DMS79 treated with DMSO at 0.1 percent for 48 hours (cell line): Measurements from ENCODE around the gene F12.
"Not testable (repeated sequence)": the region's sequence is repeated elsewhere in the genome, so short reads cannot be mapped to it uniquely, and the experiment has no call there.

Source experiments
- DNase-seq: peaks from one replicate; lab custom pipeline; 2025; lab: John Stamatoyannopoulos, UW

F12 gene

DNA sequence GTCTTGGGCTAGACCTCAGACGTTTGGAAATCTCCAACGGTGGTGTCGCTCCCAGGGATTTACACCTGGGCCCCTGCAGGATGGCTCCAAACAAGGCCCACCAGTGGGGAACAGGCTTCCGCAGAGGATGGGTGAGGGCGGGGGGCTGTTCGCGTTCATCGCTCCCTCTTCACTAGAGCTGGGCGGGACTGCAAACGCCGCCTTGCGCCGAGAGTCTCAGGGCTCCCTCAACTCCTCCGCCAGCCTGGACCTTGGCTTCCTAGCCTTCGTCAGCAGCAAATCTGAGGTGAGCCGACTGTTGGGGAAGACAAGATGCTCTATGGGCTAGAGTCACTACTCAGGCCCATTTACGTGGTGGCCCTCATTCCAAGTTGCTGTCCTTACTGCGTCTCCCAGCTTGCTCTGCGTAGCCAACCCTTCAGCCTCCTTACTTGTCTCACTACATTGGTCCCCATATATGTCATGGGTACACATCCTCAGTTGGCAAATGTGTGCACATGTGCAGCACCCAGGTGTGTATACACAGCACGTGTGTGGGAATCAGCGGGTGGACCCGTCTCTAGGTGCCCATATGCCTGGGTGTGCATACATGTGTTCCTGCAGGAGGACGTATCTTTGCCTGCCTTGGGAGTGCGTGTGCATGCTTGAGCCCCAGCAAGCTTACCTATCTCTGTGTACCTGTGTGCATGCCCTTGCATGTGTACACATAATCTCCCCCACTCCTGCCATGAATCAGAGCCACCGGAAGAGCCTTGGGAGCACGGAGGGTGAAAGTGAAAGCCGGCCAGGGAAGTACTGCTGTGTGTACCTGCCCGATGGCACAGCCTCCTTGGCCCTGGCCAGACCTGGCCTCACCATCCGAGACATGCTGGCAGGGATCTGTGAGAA lies 41.1 kb downstream of the F12 start:
- no peak for DNase-seq

DNA sequence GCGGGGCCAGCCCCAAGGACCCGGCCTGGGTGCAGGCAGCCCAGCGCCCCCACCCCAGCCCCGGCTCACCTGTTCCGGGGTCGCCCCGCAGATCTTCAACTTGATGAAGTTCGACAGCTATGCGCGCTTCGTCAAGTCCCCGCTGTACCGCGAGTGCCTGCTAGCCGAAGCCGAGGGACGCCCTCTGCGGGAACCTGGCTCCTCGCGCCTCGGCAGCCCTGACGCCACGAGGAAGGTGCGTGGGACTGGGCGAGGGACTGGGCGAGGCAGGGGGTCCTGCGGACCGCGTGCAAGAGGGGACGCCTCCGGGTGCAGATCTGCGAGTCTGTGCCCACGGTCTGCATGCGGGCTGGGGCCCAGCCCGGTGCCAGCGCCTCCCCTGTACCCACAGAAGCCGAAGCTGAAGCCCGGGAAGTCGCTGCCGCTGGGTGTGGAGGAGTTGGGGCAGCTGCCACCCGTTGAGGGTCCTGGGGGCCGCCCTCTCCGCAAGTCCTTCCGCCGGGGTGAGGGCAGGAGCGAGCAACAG lies 42.0 kb downstream of the F12 start:
- DNase-seq, result no peak

DNA sequence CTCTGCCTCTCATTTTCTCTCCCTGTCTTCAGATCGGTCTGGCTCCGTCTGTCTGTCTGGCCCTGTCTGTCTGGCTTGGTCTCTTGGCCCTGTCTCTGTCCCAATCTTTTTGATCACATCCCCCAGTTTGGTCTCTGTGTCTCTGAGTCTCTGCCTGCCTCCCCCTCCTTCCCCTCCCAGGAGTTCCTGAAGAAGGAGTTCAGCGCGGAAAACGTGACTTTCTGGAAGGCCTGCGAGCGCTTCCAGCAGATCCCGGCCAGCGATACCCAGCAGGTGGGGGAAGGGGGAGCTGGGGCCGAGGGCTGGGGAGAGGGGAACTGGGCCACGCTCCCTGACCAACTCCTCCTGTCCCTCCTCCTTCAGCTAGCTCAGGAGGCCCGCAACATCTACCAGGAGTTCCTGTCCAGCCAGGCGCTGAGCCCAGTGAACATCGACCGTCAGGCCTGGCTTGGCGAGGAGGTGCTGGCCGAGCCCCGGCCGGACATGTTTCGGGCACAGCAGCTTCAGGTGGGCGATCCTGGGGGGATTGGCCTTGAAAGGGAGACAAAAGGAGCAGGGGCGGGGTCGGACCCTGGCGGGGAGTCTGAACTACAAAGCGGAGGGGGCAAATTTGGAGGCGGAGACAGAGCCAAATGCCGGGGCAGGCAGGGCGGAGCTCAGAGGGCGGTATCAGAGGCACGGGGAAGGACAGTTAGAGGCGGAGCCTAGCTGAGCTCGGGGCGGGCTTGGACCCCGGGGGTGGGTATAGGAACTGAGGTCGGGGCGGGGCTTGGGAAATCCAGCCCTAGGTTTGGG lies 42.6 kb downstream of the F12 start:
- no peak for DNase-seq

DNA sequence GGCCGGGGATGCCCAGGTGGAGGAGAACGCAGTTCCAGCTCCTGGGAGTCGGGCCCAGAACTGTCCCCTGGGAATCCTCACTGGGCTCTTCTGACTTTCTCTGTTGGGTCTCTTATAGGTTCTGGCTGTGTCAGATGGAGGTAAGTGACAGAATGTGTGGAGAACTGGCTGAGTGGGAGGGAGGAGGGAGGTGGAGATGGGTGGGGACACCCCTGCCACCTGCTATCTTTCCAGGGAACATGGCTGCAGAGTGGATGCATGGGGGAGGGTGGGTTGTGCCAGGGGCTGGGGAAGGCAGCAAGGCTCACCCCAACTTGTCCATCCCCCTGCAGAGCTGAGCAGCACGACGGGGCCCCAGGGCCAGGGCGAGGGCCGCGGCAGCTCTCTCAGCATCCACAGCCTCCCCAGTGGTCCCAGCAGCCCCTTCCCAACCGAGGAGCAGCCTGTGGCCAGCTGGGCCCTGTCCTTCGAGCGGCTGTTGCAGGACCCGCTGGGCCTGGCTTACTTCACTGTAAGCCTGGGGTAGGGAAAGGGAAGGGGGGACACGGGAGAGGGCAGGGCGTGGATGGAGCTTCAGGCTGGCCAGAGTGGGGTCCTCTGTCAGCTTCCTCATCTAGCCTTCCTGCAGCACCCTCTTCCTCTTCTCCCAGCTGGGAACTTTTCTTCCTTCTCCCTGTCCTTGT lies 43.4 kb downstream of the F12 start:
- DNase-seq, result no peak

DNA sequence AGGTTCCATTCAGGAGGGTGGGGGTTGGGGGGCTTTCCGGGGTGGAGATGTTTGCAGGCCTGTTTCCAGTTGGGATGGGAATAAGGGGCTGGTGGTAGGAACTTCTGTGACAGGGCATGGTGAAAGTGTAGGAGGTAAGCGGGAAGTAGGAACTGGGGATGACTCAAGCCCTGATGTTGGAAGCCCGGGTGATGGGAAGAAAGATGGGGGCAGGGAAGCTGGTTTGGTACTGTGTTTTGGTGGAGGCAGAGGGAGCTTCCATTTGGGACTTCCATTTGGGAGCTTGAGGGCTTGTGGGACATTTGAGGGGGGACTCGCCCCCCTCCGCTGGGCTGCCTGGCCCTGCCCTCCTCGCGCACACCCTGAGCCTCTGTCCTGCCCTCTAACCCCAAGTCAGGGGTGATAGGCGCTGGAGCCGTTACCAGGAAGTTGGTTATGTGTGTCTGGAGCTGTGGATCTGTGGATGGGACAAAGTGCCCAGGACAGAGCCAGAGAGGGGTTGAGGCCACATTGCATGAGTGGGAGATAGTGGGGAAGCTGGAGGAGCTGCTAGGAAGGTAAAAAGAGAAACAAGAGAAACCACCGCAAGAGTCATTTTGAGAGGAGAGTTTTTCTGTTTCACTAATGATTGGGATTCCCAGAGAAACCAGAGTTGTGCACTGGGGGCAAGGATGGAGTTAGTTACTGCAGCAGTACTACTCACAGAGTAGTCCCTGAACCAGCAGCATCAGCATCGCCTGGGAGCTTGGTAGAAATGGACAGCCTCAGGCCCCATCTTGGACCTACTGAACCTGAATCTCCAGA lies 45.0 kb downstream of the F12 start:
- no peak for DNase-seq

DNA sequence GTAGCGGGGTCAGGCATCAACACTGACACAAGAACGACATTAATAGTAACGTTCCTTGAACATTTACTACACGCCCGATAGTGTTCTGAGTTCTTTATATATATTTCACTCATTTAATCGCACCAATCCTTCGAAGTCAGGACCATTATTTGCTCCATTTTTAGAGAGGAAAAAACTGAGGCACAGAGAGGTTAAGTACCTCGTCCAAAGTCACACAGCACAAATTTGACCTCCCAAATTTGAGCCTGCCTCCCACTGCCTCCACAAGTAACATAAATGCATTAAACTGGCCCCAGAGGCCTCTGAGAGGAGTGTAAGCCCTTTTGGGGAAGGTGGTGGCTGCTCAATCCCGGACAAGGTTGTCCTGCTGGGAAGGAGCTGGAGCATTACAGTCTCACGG lies 45.8 kb downstream of the F12 start:
- DNase-seq, result no peak

DNA sequence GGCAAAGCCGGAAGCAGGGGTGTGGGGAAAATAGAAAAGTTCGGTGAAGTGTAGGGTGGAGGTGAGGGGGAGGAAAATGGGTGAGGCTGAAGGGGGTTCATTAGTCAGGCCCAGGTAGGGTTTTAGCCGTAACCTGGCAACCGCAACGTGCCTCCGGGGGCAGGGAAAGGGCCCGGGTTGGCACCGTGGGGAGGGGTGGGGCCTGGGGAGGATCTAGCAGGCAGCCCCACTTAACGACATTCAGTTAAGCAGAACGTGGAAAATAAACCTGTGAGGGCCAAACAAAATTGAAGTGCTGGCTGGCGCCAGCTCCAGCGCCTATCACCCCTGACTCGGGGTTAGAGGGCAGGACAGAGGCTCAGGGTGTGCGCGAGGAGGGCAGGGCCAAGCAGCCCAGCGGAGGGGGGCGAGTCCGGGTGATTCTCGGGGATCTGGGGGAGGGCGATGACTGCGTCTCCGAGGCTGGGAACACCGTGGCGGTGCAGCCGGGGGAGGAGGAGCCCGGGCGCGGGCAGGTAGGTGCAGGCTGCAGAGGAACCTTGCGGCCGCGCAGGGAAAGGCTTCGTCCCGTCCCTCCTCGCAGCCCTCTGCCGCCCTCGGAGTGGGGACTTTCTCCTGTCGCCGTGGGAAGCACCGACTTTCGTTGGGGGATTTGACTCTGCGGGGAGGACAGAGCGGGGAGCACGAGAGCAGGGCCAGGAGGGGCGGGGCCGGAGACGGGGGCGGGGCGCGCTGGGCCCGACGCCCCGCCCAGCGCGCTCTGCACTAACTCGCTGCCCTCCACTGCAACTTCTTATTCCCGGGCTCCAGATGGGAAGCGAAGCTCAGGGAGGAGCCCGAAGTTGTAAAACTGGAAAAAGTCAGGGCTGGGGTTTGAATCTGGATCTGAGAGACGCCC lies 46.5 kb downstream of the F12 start:
- DNase-seq, result peak; percentile 52

DNA sequence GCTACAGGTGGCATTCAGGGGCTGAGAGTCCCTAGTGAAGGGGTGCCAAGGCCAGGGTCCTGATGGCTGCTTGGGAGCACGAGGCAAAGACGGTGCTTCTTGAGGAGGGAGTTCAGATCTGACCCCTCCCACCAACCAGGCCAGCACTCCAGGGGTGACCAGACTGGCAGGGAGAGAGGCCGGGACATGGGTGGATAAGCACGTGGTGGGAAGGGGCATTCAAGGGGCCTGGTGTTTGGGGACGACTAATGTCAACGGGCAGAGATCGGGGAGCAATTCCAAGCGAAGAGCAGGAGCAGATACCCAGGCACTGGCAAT lies 47.1 kb downstream of the F12 start:
- DNase-seq, result no peak

DNA sequence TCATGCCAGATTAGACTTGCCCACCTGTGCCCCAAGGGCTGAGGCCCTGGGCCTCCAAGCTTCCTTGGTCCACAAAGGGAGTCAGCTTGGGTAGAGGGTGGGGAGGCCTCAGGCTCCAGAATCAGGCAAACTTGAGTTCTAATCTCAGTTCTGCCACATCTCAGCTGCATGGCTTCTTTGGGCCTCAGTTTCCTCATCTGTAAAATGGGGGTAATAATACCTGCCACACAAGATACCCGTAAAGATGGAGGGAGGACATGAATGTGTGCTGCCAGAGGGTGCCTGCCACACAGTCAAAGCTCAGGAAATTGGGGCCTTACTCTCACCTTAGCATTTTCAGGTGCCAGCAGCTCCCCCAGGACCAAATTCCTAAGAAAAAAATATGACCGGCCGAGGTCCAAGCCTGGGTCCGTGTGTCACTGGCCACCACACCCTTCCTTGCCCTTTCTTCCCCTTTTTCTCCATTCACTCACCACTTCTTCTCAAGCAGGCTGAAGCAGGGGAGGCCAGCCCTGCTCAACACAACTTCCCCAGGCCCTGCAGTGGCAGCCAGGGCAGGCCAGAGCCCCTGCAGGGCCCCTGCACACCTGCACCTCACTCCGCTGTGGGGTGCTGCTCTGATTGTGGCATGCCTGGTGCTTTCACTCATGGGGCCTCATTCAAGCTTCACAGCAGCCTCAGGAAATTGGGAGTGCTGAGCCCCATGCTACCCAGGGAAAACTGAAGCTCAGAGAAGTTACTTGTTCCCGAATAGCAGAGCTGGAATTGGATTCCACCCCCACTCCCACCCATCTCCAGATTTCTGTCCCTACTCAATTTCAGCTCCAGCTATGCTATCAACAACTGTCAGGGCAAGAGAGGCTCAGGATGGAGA lies 47.7 kb downstream of the F12 start:
- no peak for DNase-seq

DNA sequence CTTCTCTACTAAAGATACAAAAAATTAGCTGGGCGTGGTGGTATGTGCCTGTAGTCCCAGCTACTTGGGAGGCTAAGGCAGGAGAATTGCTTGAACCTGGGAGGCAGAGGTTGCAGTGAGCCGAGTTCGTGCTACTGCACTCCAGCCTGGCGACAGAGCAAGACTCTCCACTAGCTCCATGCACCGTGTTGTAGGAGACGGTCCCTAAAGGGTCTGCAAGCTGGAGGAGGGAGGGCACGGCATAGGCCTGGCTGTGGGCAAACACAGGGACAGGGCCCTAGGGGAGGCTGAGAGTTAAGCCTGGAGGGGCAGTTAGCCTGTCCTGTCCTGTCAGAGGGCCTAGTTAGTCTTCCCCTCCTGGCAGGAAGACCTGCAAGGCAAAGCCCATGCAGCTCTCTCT lies 48.6 kb downstream of the F12 start:
- DNase-seq, result not testable (repeated sequence)

DNA sequence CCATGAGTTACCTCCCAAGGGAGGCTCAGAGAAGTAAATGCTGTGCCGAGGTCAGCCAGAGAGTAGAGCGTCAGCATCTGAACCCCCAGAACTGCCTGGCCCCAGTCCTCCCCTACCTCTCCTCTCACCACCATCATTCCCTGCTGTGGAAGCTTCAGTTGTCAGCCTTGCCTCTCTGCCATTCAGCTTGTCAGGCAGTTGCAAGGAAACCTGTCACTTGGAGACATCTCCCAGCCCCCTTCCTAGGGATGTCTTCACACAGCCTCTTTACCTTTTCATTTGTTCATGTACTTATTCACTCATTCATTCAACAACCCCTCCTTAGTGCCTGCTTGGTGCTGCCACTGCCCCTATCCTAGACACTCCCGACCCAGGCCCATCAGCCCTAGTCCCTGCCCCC lies 49.5 kb downstream of the F12 start:
- DNase-seq, result no peak

DNA sequence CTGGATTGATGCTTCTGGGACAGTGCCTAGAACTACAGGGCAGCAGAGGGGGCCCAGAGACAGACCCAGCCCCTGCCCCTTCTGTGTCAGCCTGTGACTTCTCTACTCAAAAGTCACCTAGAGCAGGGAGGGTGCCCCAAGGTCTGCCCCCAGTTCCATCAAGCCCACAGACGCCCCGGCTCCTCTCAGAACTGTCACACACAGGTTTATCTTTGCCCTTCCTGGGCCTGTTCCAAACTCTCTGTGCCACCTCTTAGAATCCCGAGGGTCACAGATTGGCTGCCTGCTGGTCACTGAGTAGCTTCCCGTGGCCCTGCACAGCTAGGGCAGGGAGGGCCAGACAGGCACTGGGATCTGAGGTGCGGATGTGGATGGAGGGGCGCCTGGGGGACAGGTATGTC lies 49.9 kb downstream of the F12 start:
- no peak for DNase-seq

DNA sequence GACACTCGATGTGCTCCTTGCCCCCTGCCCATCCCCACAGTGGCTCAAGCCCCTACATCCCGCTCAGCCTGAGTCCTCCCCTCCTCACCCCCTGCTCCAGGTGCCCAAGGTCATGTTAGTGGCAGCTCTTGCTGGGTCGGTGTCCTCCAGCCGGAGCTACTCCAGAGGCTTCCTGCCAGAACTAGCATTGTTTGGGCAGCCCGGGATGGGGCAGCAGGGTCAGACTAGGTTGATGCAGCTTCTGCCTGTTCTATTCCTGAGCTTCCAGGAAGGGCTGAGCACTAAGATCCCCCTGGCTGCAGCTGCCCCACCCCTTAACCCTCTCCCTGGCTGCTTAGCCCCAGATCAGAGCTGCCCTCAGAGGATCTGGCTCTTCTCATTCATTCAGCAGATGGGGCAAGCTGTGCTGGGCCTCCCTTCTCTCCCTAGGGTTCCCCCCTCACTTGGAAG lies 51.0 kb downstream of the F12 start:
- DNase-seq, result no peak

DNA sequence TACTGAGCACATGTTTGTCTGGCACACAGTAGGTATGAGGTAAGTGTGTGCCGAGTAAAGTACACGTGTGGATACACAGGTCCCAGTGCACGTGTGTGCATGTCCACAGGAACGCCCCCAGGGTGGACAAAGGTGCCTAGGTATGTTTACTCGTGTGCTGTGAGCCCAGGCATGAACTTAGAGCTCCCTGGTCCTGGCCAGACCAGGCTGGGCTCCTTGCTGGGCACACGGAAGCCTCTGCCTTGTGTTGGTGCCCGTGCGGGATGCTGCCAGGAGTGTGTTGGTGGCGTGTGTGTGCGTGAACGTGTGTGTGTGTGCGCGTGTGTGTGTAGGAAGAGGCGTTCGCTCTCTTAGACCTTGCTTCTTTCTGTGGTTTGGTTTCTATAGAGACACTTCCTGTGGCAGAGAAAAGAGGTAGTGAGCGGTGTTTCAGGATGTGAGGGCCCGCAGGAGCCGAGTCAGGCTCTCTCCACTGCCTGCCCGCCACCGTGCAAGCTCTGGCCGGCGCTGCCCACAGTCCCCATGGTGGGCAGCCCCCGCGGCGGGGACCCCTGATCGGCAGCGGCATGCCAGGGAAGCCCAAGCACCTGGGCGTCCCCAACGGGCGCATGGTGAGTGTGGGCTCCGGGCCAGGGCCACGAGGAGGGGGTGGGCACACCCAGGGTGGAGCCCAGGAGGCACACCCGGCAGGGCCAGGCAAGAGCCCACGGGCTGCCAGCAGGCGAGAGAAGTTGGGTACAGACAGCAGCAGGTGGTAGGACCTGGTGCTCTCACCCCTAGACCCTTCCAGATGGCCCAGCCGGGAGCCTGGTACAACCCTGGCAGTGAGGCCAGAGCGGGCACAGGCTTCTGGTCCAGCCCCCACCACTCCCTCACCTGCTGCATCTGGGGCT lies 51.7 kb downstream of the F12 start, which contains the start of gene RGS14:
Gene RGS14 (plus strand): TSS at position 466 of the 893 bp plus-strand sequence. CDS start 101 bp downstream, at position 567.
- peak; percentile 29 for DNase-seq

DNA sequence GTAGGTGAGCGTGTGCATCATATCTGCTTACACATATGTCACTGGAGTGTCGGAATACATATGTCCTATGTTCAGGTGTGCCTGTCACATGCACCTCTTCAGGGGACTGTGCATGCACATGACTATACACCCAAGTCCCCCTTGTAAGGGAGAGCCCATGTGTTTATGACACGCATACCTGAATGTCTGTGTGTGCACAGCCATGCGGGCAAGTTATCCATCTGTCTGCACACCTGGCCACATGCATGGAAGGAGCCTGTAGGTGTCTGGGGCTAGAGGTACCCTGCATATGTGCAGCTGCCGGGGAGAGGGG lies 52.3 kb downstream of the F12 start:
- no peak for DNase-seq

DNA sequence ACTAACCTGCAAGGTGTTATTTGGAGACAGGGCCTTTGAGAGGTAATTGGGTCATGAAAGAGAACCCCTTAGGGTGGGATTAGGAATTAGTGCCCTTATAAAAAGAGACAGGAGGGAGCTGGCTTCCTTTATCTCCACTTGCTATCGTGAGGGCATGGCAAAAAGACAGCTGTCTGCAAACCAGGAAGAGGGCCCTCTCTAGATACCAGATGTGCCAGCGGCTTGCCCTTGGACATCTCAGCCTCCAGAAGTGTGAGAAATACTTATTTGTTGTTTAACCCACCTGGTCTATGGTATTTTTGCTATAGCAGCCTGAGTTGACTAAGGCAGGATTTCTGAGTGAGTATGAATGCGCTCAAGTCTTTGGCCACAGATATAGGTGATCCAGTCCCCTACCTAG lies 52.6 kb downstream of the F12 start:
- no peak for DNase-seq

DNA sequence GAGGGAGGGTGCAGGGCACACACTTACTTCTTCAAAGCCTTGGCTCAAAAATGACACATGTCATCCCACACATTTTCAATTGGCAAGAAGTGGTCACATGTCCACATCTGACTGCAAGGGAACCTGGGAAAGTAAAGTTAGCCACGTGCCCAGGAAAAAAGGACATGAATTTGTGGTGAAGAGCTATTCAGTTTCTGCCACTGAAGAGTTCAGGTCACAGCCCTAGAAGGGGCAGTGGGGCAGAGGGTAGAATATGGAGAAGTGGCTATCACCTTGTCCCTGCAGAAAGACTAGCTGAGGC lies 53.5 kb downstream of the F12 start:
- DNase-seq, result no peak

DNA sequence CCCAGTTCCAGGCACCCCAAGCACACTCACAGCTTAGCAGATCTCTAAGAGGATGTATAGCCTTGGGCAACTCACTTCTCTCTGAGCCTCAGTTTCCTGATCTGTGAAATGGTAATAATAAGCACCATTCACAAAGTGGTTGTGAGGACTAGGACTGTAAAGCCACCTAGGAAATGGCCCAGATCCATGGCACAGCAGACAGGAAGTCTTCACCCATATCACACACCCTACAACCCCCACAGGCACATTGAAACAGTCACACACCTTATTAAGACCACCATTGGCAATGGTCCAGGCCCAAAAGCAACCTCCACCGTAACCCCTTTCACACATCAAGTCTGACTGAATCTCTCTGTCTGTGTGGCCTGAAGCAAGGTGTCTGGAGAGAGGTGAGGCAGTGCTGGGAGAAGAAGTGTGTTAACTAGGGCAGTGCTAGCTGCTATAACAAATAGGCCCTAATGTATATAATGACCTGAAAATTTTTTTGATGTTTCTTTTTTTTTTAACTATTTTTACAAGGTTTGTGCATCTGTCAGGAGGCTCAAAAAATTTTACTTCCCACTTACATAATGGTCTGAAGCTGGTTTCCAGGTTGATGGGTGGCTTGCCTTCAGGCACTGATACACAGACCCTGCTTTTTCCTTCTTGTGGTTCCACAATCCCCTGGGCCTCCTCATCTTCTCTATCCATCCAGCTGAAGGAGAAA lies 54.0 kb downstream of the F12 start:
- no peak for DNase-seq
